NCI-H2107 treated with DMSO at 0.1 percent for 48 hours (cell line): ENCODE measurements around the gene RASSF1.
"Not testable (repeated sequence)": the region's sequence is repeated elsewhere in the genome, so short reads cannot be mapped to it uniquely, and the experiment has no call there.

Experiments
- DNase-seq: peaks from one replicate; lab custom pipeline; 2025; ENCODE audit not compliant: unreplicated experiment; lab: John Stamatoyannopoulos, UW

RASSF1 gene

DNA sequence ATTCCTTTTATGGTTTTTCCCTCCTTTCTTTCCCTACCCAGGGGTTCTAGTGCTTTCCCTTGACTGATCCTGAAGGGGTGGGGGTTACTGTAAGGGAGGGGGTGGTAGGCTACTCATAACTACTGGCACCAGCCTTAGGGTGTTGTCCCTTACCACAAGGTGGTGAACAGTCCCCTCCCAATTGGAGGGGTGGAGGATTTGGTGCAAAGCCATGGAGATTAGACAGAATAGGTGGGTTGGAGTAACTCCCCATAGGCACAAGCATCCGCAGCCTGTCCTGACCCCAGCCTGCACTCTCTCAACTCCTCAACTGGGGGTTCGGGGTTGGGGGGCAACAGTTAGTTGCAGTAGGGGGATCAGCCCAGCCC is 15.5 kb downstream of the RASSF1 start:
- DNase-seq, result no peak

DNA sequence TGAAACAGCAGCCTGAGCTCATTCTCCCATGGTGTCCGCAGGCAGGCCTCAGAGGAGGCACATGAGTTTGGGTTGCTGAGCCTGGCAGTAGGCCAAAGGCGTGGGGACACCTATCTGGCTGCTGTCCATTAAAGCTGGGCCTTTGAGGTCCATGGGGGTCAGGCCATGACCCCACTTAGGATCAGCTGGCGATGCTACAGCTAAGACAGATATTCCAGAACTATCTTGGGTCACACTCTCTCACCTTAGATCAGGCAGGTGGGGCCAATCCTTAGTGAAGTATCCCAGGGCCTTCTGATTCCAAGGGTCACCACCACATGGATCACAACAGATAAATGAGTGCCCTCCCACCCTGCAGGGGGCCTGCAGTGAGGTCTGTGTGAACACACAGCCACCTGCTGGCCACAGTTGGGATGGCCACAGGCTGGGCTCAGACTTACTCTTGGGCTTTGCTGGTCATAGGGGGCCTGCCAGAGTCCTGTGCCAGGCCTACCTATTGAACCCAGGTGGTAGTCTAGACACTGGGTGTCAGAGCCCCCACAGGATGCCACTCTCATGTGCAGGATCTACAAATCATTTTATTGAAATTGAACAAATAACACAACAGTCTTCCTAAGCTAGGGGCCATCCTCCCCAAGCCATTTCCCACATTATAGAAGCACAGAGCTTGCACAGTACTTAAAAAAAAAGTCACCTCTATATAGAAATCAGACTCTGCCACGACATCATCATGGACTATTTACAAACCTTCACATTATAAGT is 16.1 kb downstream of the RASSF1 start:
- no peak for DNase-seq

DNA sequence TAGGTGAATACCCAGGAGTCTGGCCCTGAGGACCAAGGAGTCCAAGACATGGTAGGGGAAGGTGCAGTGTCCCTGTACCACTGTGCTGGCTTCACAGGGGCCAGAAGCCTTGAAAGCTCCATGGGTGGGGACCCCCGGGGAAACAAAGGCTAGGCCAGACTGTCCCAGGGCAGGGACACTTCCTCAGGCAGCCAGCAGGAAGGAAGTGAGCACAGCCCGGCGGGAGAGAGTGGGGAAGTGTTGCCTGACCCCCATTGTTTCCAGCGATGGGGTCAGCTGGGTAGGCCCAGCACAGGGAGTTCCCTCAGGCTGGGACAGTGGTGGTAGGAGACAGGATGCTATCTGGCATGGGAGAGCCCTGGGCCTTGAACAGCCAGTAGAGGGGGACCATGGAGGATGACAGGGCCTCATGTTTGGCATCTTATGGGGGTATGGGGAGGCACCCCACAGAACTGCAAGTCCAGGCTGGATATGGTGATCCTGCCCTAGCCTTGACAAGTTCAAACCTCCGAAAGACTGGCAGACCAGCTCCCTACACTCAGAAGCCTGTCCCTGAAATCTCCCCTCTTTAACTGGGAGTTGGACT is 16.9 kb downstream of the RASSF1 start:
- DNase-seq, result no peak

DNA sequence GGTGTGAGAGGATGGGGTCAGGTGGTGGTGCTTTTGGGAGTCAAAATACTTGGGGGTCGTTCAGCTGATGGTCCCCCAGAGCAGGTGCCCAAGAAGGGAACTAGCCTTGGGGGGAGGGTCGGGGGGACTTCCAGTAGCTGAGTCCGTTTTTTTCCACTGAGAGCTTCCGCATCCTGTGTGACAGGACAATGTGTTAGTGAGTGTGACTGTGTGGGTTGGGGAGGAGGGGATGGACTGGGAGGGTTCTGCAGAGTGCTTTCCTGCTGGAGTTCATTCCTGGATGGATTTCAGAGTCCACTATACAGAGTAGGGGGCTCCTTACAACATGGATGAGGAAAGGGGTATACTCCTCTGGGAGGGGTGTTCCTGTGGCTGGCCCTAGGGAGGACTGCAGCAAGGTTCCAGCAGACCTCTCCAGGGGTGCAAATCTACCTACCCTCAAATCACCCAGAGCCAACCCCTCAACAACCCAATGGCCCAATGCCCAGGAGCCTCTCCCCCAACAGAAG is 17.5 kb downstream of the RASSF1 start:
- no peak for DNase-seq

DNA sequence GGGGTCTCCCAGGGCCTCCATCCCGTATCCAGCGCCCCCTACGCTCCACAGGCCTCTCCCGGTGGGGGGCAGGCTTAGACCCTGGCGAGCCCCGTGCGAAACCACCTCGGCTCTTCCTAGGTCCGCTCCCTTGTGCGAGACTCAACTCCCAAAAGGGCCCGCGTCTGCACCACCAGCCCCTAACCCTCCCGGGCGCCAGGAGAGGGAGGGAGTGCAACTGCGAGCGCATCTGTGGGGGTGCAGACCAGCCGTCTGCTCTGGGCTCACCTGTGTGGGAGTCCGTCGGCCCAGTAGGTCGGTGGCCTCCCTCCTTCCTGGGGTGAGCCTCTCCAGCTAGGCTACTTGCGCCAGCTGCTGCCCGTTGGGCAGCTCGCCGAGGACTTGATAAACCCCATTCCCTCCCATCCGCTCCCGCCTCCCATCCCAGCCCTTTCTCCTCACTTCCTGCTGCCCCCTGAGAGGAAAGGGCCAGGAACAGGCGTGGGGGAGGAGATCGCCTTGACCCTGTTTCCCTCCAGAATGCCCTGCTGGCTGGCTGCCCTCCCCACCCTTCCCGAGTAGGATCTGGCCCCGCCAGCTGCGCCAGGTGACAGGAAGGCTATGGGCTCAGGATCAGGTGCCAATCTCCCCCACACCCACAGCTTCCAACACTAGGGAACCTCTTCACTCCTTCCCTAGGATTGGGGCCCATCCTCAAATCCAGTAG is 18.1 kb downstream of the RASSF1 start, which contains the start of gene HYAL2:
Gene HYAL2, minus strand, starts transcription at position 360 of the 706 bp plus-strand sequence. CDS start 2,256 bp downstream, outside the sequence.
- no peak for DNase-seq

- no peak for DNase-seq
These were observed 18.6 kb downstream of the RASSF1 start for GRCh38 chr3:50322115-50322385.

DNA sequence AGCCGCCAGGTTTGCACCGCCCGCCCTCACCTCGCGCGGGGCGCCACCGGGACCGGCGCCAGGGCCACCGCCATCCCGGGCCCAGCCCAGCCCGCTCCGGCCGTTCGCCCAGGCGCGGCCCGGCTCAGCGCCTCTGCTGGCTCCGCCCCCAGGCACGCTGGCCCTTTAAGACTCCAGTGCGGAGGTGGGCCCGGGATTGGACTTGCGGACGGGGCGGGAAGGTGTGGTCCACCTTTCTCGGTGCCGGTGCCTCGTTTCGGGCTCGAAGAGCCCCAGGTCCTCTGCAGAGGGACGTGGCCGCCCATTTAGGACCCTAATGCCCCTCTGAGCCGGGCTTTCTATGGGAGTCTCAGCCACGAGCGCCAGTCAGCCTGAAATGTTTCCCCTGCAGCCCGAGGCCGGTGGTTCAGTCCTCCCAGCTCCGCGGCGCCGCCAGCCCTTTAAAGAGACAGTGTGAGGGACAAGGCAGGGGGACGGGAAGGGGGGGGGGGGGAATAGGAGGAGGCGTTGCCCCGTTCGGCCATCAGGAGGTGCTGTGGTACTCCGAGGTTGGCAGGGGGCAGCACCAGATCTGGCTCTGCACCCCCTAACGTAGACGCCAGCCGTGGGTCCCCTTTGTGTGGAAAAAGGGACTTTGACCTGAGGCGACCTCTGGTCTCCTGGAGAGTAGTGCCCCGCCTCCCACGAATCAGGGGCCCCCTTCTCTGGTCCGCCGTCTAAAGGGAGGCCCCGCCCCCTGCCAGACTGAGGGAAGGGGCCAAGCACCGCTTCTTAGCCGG is 19.1 kb downstream of the RASSF1 start:
- DNase-seq, result peak; percentile 55

DNA sequence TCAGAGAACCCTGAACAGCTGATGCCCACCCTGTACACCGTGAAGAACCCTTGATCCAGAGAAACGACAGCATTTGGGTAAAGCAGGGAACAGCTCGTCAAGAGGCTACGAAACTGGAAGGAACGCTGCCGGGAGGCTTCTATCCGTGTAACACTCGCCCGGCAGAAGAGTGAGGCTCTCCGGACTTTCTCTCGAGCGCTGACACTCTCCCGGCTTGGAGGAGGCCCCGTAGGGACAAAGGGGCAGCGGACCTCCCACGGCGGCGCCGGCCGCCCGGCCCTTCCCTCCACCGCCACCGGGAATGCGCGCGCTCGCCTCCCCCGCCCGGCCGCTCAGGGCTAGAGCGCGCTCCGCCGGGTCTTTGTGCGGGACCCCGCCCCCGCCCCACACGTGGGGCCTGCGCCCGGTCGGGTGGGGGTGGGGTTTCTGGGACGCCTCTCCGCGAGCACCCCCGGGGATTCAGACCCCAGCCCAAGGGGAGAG is 19.7 kb downstream of the RASSF1 start:
- DNase-seq, result no peak

GRCh38 chr3:50319894-50320625 is 20.6 kb downstream of the RASSF1 start:
- DNase-seq, result no peak

- DNase-seq, result no peak
These were observed 21.3 kb downstream of the RASSF1 start for GRCh38 chr3:50319181-50319893.

DNA sequence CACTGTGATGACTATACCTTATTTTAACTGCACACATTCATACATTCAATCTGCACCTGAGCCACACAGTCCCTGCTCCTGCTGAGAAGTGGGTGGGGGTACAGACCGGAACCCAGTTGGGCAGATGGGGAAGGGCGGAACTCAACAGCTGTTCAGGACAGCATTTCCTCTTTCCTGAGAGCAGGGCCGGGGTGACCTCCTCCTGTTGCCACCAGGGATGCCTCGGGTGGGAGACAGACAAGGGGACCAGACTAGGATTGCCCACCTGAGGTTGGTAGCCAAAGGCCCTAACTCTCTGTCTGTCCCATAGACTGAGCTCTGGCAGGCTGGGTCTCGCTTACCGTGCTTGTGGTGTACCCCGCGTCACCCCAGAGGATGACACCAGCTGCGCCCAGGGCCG is 22.0 kb downstream of the RASSF1 start:
- no peak for DNase-seq

- DNase-seq, result no peak
These were observed 22.5 kb downstream of the RASSF1 start for GRCh38 chr3:50318163-50318562.

DNA sequence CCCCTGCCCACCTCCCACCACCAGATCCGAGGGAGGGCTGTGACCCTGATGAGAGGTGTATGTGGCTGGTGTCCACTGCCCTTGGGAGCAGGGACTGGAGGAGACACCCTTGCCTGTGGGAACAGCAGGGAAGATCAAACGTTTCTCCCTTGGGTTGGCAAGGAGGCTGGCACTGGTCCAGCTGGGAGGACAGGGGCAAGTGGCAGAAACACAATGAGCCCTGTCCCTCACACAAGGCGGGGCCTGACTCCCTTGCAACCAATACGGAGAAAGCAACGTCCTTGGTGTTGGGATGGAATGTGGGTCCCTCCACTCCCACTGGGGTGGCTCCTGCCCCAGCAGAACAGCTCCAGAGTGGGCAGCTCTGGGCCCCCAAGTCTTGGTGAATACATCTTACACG is 23.3 kb downstream of the RASSF1 start:
- no peak for DNase-seq

DNA sequence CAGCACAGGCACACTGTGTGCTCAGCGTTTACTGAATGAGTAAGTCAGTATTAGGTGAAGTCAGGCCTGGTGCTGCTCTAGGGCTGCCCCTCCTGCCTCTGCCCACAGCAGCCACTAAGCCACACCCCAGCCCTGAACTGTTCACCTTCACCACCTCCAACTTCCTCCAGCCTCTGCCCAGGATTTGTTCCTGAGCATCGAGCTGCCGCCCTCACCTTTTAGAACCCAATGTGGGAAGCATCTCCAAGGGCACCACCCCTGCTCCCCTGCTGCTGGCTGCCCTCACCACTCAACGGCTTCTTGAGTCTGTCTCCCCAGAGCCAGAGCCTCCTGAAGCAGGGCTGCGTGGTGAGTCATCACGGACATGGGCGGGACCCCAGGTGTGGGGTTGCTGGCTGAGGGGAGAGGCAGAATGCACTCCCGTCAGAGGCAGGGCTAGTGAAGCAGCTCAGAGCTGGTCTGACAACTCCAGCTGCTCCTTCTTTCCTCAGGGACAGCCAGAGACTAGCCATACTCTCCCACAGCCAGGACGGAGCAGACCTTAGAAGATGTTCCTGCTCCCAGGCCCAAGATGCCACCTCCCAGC is 23.9 kb downstream of the RASSF1 start:
- DNase-seq, result no peak

DNA sequence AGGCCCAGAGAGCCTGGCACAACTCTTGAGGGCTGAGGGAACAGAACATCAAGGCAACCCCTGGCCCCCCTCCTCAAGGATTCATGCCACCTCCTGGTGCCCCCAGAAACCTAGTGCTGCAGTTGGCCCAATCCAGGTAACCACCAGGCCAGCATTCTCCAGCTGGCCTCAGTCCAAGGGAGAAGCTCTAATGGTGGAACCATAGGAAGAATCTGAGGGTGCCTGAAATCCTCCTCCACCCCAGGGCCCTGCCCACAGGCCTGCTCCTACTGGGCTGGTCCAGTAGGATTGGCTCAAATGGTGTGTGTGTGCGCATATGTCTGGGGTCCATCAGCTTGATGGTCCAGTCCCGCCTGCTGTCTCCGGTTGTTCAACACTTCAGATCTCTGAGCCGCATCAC is 25.8 kb downstream of the RASSF1 start:
- DNase-seq, result no peak

DNA sequence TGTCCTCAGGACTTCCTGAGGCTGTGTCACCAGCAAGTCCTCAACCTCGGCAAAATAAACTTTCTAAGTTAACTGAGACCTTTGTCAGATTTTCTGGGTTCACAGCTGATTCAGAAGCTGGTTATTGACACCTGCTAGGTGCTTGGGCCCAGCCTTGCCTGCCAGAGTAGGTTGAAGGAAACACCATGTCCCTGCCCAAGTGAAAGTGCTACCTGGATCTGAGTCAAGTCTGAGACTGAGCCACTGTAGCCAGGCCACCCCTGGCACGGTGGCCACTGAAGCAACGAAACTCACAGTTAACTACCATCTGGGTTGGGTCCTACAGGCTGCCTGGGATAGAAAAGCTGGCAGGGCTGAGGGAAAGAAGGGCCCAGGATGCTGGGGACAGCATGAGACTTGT is 26.3 kb downstream of the RASSF1 start:
- no peak for DNase-seq

DNA sequence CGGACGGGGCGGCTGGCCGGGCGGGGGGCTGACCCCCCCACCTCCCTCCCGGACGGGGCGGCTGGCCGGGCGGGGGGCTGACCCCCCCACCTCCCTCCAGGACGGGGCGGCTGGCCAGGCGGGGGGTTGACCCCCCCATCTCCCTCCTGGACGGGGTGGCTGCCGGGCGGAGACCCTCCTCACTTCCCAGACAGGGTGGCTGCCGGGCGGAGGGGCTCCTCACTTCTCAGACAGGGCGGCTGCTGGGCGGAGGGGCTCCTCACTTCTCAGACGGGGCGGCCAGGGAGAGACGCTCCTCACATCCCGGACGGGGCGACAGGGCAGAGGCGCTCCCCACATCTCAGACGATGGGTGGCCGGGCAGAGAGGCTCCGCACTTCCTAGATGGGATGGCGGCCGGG is 28.6 kb downstream of the RASSF1 start:
- DNase-seq, result not testable (repeated sequence)

- DNase-seq, result no peak
These were observed 36.0 kb downstream of the RASSF1 start for GRCh38 chr3:50304601-50305000.

DNA sequence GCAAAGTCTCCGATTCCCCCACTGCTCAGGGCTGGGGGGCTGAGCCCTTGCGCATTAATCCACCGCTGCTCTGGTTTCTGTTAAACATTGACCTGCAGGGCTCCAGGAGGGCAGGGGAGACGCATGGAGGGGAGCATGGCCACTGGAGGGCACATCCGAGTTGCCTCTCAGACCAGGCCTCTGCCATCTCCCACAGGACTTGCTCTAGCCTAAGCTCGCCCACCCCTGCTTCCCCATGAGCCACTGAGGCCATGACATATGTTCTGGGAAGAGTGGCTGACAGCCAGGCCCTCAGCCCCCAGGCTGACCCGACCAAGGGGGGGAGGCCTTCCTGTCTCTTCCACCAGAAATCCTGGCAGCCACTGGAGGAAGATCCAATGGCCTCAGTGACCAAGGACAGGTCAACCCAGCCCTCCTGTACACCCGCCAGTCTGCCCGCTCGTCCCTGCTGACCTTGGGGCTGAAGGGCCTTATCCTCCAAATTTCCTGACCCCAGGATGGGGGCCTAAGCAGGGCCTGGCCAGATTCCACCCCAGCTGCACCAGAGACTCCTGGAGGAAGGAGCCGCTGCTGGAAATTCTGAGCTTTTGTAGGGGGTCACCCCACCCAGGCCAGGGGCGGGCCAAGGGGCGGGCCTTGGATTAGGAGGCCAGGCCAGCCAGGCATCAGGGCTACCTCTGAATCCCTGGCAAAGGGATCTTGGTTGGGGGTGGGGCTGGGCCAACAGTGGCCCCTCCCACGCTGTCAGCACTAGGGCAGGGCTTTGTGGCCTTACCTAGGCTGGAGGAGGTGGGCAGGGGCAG is 37.4 kb downstream of the RASSF1 start, which contains the start of gene HYAL1:
Gene HYAL1, minus strand, starts transcription at position 562 of the 803 bp plus-strand sequence. CDS start 618 bp downstream, outside the sequence.
- no peak for DNase-seq
